ENCODE data around the gene NEDD8. TPM values are rescaled to one million over a fixed set of nuclear protein-coding genes. Genes with fewer than 3 reads are reported as not detected.

The NEDD8 gene
- total and polyA plus RNA-seq, 8 donors = 162 to 219 (median 200) TPM

- Histone ChIP-seq H3K9me3 (no peaks in the 10 kb centered on the region), H3K36me3 (peaks cover 0 to 80% of the 10 kb centered on the region in 2 donors), H3K27me3 (no peaks in the 10 kb centered on the region), H3K4me1 (peaks cover 6 to 29% of the 10 kb centered on the region in 2 donors), H3K27ac (no peak overlapping the region), H3K4me3 (no peak overlapping the region)
- TF ChIP-seq CTCF (IDR thresholded peaks at IDR 0.05) = no peak
- intact Hi-C loops (cut with DNase I) = no loop called here
- ATAC-seq = no peak
- DNase-seq = no peak
Measured at GRCh38 chr14:24185741-24186140, 46.4 kb downstream of the NEDD8 start.

GRCh38 chr14:24185026-24185425 is 47.1 kb downstream of the NEDD8 start:
- ATAC-seq = no peak
- Histone ChIP-seq H3K27ac (no peak overlapping the region), H3K4me3 (no peak overlapping the region), H3K9me3 (no peaks in the 10 kb centered on the region), H3K27me3 (no peaks in the 10 kb centered on the region), H3K36me3 (peaks cover 0 to 80% of the 10 kb centered on the region in 2 donors), H3K4me1 (peaks cover 6 to 29% of the 10 kb centered on the region in 2 donors)
- intact Hi-C loops (cut with DNase I) = no loop called here
- DNase-seq = peak in 1 of 4 donors; percentile 38
- TF ChIP-seq CTCF (IDR thresholded peaks at IDR 0.05) = no peak

GRCh38 chr14:24184104-24184970 is 47.8 kb downstream of the NEDD8 start:
- intact Hi-C loops (cut with DNase I) = no loop called here
- H3K27ac ChIP-seq = no peak overlapping the region
- no peak for TF ChIP-seq CTCF (IDR thresholded peaks at IDR 0.05)
- H3K27me3 ChIP-seq = no peaks in the 10 kb centered on the region
- no peak overlapping the region for H3K4me3 ChIP-seq
- DNase-seq = peak in 1 of 4 donors; percentile 70
- peaks cover 6 to 24% of the 10 kb centered on the region in 2 donors for H3K4me1 ChIP-seq
- H3K9me3 ChIP-seq = no peaks in the 10 kb centered on the region
- H3K36me3 ChIP-seq = peaks cover 0 to 81% of the 10 kb centered on the region in 2 donors
- ATAC-seq = no peak

- TF ChIP-seq CTCF (IDR thresholded peaks at IDR 0.05) = no peak
- Histone ChIP-seq H3K36me3 (peaks cover 0 to 94% of the 10 kb centered on the region in 2 donors), H3K4me3 (no peak overlapping the region), H3K27ac (no peak overlapping the region), H3K27me3 (no peaks in the 10 kb centered on the region), H3K4me1 (peaks cover 5 to 12% of the 10 kb centered on the region in 2 donors), H3K9me3 (no peaks in the 10 kb centered on the region)
- intact Hi-C loops (cut with DNase I) = no loop called here
- ATAC-seq (no peak), DNase-seq (peak in 1 of 4 donors; percentile 72)
Measured at GRCh38 chr14:24183014-24183481, 49.1 kb downstream of the NEDD8 start.

- peak in 1 of 4 donors; percentile 73 for DNase-seq
- TF ChIP-seq CTCF (IDR thresholded peaks at IDR 0.05) = no peak
Measured at GRCh38 chr14:24182110-24182882, 49.9 kb downstream of the NEDD8 start.

More at GRCh38 chr14:24182110-24182882, 49.9 kb downstream of the NEDD8 start:
- H3K27ac ChIP-seq = no peak overlapping the region
- ATAC-seq = no peak
- no peaks in the 10 kb centered on the region for H3K9me3 ChIP-seq
- H3K36me3 ChIP-seq = peaks cover 0 to 100% of the 10 kb centered on the region in 2 donors
- H3K4me1 ChIP-seq = peaks cover 0 to 5% of the 10 kb centered on the region in 2 donors
- intact Hi-C loops (cut with DNase I) = no loop called here
- H3K27me3 ChIP-seq = no peaks in the 10 kb centered on the region
- no peak overlapping the region for H3K4me3 ChIP-seq
